Measurements from ENCODE around the gene TMOD1.
"Not testable (repeated sequence)": the region's sequence is repeated elsewhere in the genome, so short reads cannot be mapped to it uniquely, and the experiment has no call there.

DNA sequence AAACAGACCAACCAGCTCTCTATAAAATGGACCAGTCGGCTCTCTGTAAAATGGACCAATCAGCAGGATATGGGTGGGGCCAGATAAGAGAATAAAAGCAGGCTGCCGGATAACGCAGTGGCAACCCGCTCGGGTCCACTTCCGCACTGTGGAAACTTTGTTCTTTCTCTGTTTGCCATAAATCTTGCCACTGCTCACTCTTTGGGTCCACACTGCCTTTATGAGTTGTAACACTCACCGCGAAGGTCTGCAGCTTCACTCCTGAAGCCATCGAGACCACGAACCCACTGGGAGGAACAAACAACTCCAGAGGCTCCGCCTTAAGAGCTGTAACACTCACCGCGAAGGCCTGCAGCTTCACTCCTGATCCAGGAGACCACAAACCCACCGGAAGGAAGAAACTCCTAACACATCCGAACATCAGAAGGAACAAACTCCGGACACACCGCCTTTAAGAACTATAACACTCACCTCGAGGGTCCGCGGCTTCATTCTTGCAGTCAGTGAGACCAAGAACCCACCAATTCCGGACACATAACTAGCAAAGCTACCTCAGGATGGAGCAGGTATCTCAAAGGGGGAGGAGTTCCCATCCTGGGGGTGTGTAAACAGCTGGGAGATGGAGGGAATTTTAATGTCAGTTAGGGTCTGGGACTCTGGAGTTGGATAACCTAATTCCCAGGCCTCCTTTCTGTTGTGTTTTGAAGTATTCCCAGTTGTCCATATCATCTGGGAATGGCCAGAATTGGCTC lies 73.6 kb downstream of the TMOD1 start:
- TF ChIP-seq, protein P1, sequence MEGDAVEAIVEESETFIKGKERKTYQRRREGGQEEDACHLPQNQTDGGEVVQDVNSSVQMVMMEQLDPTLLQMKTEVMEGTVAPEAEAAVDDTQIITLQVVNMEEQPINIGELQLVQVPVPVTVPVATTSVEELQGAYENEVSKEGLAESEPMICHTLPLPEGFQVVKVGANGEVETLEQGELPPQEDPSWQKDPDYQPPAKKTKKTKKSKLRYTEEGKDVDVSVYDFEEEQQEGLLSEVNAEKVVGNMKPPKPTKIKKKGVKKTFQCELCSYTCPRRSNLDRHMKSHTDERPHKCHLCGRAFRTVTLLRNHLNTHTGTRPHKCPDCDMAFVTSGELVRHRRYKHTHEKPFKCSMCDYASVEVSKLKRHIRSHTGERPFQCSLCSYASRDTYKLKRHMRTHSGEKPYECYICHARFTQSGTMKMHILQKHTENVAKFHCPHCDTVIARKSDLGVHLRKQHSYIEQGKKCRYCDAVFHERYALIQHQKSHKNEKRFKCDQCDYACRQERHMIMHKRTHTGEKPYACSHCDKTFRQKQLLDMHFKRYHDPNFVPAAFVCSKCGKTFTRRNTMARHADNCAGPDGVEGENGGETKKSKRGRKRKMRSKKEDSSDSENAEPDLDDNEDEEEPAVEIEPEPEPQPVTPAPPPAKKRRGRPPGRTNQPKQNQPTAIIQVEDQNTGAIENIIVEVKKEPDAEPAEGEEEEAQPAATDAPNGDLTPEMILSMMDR (IDR thresholded peaks at IDR 0.05) = not testable (repeated sequence)
- TF ChIP-seq EZH2phosphoT487, EZH2 (IDR thresholded peaks at IDR 0.05): not testable (repeated sequence)
